ENCODE results near the gene SNAI1.

DNA sequence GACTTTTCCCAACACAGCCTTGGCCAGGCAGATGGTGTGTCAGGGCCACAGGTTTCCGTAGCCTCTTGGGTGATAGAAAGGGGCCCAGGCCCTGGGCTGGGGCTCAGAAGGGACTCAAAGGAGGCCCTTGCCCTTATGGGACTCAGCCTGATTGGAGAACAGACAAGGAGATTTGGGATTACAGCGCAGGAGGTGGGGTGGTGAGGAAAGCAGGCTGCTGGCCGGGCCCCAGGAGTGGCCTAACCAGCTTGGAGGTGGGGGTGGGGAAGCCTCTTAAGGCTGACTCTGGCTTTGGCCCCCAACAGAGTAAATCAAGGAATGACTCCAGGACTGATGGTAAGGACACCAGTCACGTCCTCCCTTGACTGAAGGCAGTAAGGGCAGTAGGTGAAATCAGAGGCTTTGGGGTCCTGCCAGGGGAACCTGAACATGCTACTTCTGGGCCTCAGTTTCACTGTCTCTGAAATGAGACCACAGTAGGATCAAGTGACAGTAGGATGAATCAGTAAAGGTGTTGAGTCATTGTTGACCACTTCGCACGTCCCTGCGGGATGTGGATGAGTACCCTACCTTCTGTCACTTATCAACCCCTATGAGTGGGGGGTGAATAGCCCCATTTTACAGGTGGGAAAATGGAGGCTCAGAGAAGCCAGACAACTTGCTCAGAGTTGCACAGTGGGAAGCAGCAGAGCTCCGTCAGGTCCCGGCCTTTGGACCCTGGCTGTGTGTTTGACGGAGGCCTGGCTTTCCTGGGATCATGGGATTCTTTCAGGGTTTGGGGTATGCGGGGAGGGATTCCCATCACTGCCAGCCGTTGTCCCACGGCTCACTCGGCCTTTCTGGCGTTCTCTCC is 4.5 kb downstream of the SNAI1 start:
- no peak for TF ChIP-seq EZH2 (IDR thresholded peaks at IDR 0.05; ENCODE audit: borderline replicate concordance, low read depth, low read length, severe bottlenecking)
- TF ChIP-seq, protein P1, sequence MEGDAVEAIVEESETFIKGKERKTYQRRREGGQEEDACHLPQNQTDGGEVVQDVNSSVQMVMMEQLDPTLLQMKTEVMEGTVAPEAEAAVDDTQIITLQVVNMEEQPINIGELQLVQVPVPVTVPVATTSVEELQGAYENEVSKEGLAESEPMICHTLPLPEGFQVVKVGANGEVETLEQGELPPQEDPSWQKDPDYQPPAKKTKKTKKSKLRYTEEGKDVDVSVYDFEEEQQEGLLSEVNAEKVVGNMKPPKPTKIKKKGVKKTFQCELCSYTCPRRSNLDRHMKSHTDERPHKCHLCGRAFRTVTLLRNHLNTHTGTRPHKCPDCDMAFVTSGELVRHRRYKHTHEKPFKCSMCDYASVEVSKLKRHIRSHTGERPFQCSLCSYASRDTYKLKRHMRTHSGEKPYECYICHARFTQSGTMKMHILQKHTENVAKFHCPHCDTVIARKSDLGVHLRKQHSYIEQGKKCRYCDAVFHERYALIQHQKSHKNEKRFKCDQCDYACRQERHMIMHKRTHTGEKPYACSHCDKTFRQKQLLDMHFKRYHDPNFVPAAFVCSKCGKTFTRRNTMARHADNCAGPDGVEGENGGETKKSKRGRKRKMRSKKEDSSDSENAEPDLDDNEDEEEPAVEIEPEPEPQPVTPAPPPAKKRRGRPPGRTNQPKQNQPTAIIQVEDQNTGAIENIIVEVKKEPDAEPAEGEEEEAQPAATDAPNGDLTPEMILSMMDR (IDR thresholded peaks at IDR 0.05; ENCODE audit: borderline replicate concordance, extremely low read depth, low read length, poor library complexity, severe bottlenecking) = no peak

Data from DND-41 (cell line).